CD4-positive, alpha-beta T cell treated with Interleukin-2 at 100 ng/mL for 4 hours (primary cell): ENCODE data around the gene CCDC107.
A peak's percentile ranks its signal among the peaks of the same experiment; 100 is the strongest.
"Not testable (repeated sequence)": the region's sequence is repeated elsewhere in the genome, so short reads cannot be mapped to it uniquely, and the experiment has no call there.

Experiments
- DNase-seq: peaks from one replicate; pipeline ENCODE4 v3.0.0-alpha.2; 2020; ENCODE audit warnings: low spot score

Gene CCDC107

GRCh38 chr9:35658137-35658967, at the start of gene CCDC107:
Gene CCDC107, plus strand, starts transcription at chr9:35658292. Its CDS starts 88 bp downstream, at chr9:35658380.
- DNase-seq = peak; percentile 81

GRCh38 chr9:35609001-35609819, 48.9 kb upstream of the CCDC107 start:
- DNase-seq = no peak

- DNase-seq = no peak
Measured at GRCh38 chr9:35609820-35610163, 48.3 kb upstream of the CCDC107 start.

GRCh38 chr9:35611230-35611797, 46.8 kb upstream of the CCDC107 start:
- DNase-seq = peak; percentile 73

GRCh38 chr9:35612066-35612465, 46.0 kb upstream of the CCDC107 start:
- DNase-seq = not testable (repeated sequence)

GRCh38 chr9:35612843-35613242, 45.2 kb upstream of the CCDC107 start:
- no peak for DNase-seq

- no peak for DNase-seq
Measured at GRCh38 chr9:35615981-35616680, 42.0 kb upstream of the CCDC107 start.

- DNase-seq = peak; percentile 66
Measured at GRCh38 chr9:35616681-35617459, 41.2 kb upstream of the CCDC107 start.

- DNase-seq = no peak
Measured at GRCh38 chr9:35617548-35617947, 40.5 kb upstream of the CCDC107 start.

GRCh38 chr9:35618325-35618727, 39.8 kb upstream of the CCDC107 start, which contains the start of gene CD72:
Gene CD72, minus strand, starts transcription at chr9:35618413. Its CDS starts 110 bp downstream, at chr9:35618303.
- DNase-seq = no peak

GRCh38 chr9:35618854-35619799, 39.0 kb upstream of the CCDC107 start:
- peak; percentile 35 for DNase-seq

- no peak for DNase-seq
Measured at GRCh38 chr9:35619800-35620158, 38.3 kb upstream of the CCDC107 start.

- no peak for DNase-seq
Measured at GRCh38 chr9:35627575-35627974, 30.5 kb upstream of the CCDC107 start.

GRCh38 chr9:35628389-35628991, 29.6 kb upstream of the CCDC107 start:
- DNase-seq = no peak

- no peak for DNase-seq
Measured at GRCh38 chr9:35629597-35629996, 28.5 kb upstream of the CCDC107 start.

- DNase-seq = no peak
Measured at GRCh38 chr9:35635730-35636129, 22.4 kb upstream of the CCDC107 start.

GRCh38 chr9:35636135-35636876, 21.8 kb upstream of the CCDC107 start:
- DNase-seq = no peak

GRCh38 chr9:35636877-35637246, 21.2 kb upstream of the CCDC107 start:
- not testable (repeated sequence) for DNase-seq

- not testable (repeated sequence) for DNase-seq
Measured at GRCh38 chr9:35637427-35637955, 20.6 kb upstream of the CCDC107 start.
